ENCODE data around the gene PGS1.

PGS1 gene

GRCh38 chr17:78409191-78409928, 30.9 kb downstream of the PGS1 start:
- DNase-seq (ENCODE audit: low spot score): no peak

- no peak for DNase-seq (ENCODE audit: low spot score)
Measured at GRCh38 chr17:78411241-78411857, 32.9 kb downstream of the PGS1 start.

- peak; percentile 49 for DNase-seq (ENCODE audit: low spot score)
Measured at GRCh38 chr17:78412403-78412802, 34.0 kb downstream of the PGS1 start.

GRCh38 chr17:78414178-78415162, 36.0 kb downstream of the PGS1 start:
- DNase-seq (ENCODE audit: low spot score): no peak

- DNase-seq (ENCODE audit: low spot score): no peak
Measured at GRCh38 chr17:78415821-78416711, 37.6 kb downstream of the PGS1 start.

- DNase-seq (ENCODE audit: low spot score): no peak
Measured at GRCh38 chr17:78416791-78417530, 38.5 kb downstream of the PGS1 start.

GRCh38 chr17:78417531-78417909, 39.1 kb downstream of the PGS1 start:
- no peak for DNase-seq (ENCODE audit: low spot score)

GRCh38 chr17:78418326-78419026, 40.0 kb downstream of the PGS1 start:
- DNase-seq (ENCODE audit: low spot score): no peak

- peak; percentile 52 for DNase-seq (ENCODE audit: low spot score)
Measured at GRCh38 chr17:78419970-78420815, 41.7 kb downstream of the PGS1 start.

GRCh38 chr17:78421084-78421533, 42.7 kb downstream of the PGS1 start:
- DNase-seq (ENCODE audit: low spot score): no peak

- DNase-seq (ENCODE audit: low spot score): peak; percentile 92
Measured at GRCh38 chr17:78421534-78422266, 43.3 kb downstream of the PGS1 start.

GRCh38 chr17:78422267-78422605, 43.8 kb downstream of the PGS1 start:
- no peak for DNase-seq (ENCODE audit: low spot score)

GRCh38 chr17:78422872-78423588, 44.6 kb downstream of the PGS1 start:
- no peak for DNase-seq (ENCODE audit: low spot score)

- no peak for DNase-seq (ENCODE audit: low spot score)
Measured at GRCh38 chr17:78423961-78424675, 45.7 kb downstream of the PGS1 start.

GRCh38 chr17:78425429-78425828, 47.0 kb downstream of the PGS1 start:
- no peak for DNase-seq (ENCODE audit: low spot score)

- DNase-seq (ENCODE audit: low spot score): no peak
Measured at GRCh38 chr17:78426293-78426879, 47.9 kb downstream of the PGS1 start.

- DNase-seq (ENCODE audit: low spot score): no peak
Measured at GRCh38 chr17:78427140-78427539, 48.7 kb downstream of the PGS1 start.
